DND-41 (cell line): ENCODE results near the gene ZNF827.

Experiments
- ATAC-seq: fragments of 200-7000 bp; cut with Tn5 transposase; 3 replicates; pipeline ENCODE4 v1.9.1; 2021; ENCODE audit warnings: low read depth; ENCODE audit not compliant: insufficient read depth
- DNase-seq: peaks from one replicate; pipeline ENCODE4 v3.0.0-alpha.2; 2020
- H2AFZ ChIP-seq: 2 replicates; pipeline ENCODE4 v1.6.0; 2012; ENCODE audit warnings: low read depth, low read length
- H3K27ac ChIP-seq: 2 replicates; pipeline ENCODE4 v1.5.1; 2012; ENCODE audit warnings: low read length, inconsistent platforms
- H3K27me3 ChIP-seq: fragments of 200-600 bp; sonication (generic); 2 replicates; pipeline ENCODE4 v1.6.0; 2012; ENCODE audit warnings: low read length, mild to moderate bottlenecking, inconsistent platforms; ENCODE audit not compliant: insufficient read depth, poor library complexity
- H3K36me3 ChIP-seq: 2 replicates; pipeline ENCODE4 v1.5.1; 2012; ENCODE audit warnings: low read length, inconsistent platforms; ENCODE audit not compliant: insufficient read depth
- H3K4me1 ChIP-seq: 2 replicates; pipeline ENCODE4 v1.5.1; 2012; ENCODE audit warnings: mild to moderate bottlenecking, low read length; ENCODE audit not compliant: insufficient read depth
- H3K4me2 ChIP-seq: 2 replicates; pipeline ENCODE4 v1.6.0; 2012; ENCODE audit warnings: mild to moderate bottlenecking, moderate library complexity, low read length, inconsistent platforms; ENCODE audit not compliant: insufficient read depth
- H3K4me3 ChIP-seq, 2 experiments: fragments of 200-600 bp in 1 of 2; shearing (Covaris generic) in 1 of 2; 2 replicates each; pipeline ENCODE4 v1.5.1; 2012 to 2016; ENCODE audit warnings: inconsistent platforms in 2 of 2, low read length in 2 of 2, mild to moderate bottlenecking in 2 of 2, low read depth in 1 of 2, moderate library complexity in 1 of 2
- H3K79me2 ChIP-seq: 2 replicates; pipeline ENCODE4 v1.6.0; 2012; ENCODE audit warnings: low read length, inconsistent platforms; ENCODE audit not compliant: insufficient read depth
- H3K9ac ChIP-seq: 2 replicates; pipeline ENCODE4 v1.6.0; 2012; ENCODE audit warnings: low read depth, mild to moderate bottlenecking, inconsistent platforms, low read length, moderate library complexity
- H3K9me3 ChIP-seq: 2 replicates; pipeline ENCODE4 v1.5.1; 2012; ENCODE audit warnings: low read length, moderate library complexity, mild to moderate bottlenecking, inconsistent platforms; ENCODE audit not compliant: insufficient read depth, severe bottlenecking
- H4K20me1 ChIP-seq: 2 replicates; pipeline ENCODE4 v1.6.0; 2012; ENCODE audit warnings: low read length; ENCODE audit not compliant: insufficient read depth
- EZH2 ChIP-seq: IDR thresholded peaks from 3 replicates; pipeline ENCODE4 v1.6.1; 2012; ENCODE audit warnings: borderline replicate concordance, low read depth, mild to moderate bottlenecking, moderate library complexity, low read length, inconsistent platforms; ENCODE audit not compliant: severe bottlenecking
- TF ChIP-seq, protein P1 (sequence below): IDR thresholded peaks from 2 replicates; pipeline ENCODE4 v1.5.1; 2012; ENCODE audit warnings: borderline replicate concordance, low read length, moderate library complexity, mild to moderate bottlenecking; ENCODE audit not compliant: poor library complexity, severe bottlenecking; ENCODE audit errors: extremely low read depth

The ZNF827 gene

DNA sequence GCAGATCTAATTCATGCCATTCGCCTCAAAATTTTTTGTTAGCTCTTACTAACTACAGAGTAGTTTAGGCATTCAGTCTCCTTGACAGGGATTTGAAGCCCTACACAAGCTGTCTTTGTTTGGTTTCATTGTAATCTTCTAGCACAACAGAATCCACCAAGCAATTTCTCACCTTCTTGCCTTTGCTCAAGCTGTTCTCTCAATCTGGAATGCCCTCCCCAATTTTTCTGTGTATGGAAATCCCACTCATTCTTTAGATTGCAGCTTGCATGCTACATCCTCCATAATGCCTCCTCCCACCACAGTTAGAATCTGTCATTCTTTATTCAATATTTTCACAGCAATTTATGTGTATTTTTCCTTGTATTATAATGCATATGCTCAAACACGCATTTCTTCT, 195.0 kb downstream of the ZNF827 start:
- Histone ChIP-seq H3K27ac (no peak overlapping the region), H3K9ac (no peak overlapping the region), H3K9me3 (no peaks in the 10 kb centered on the region), H3K4me3 (no peak overlapping the region), H3K4me2 (no peak overlapping the region), H3K79me2 (no peaks in the 10 kb centered on the region), H4K20me1 (no peaks in the 10 kb centered on the region), H3K36me3 (no peaks in the 10 kb centered on the region), H2AFZ (no peak overlapping the region), H3K27me3 (peaks cover 14% of the 10 kb centered on the region), H3K4me1 (no peaks in the 10 kb centered on the region)
- TF ChIP-seq EZH2 = no peak
- TF ChIP-seq, protein P1, sequence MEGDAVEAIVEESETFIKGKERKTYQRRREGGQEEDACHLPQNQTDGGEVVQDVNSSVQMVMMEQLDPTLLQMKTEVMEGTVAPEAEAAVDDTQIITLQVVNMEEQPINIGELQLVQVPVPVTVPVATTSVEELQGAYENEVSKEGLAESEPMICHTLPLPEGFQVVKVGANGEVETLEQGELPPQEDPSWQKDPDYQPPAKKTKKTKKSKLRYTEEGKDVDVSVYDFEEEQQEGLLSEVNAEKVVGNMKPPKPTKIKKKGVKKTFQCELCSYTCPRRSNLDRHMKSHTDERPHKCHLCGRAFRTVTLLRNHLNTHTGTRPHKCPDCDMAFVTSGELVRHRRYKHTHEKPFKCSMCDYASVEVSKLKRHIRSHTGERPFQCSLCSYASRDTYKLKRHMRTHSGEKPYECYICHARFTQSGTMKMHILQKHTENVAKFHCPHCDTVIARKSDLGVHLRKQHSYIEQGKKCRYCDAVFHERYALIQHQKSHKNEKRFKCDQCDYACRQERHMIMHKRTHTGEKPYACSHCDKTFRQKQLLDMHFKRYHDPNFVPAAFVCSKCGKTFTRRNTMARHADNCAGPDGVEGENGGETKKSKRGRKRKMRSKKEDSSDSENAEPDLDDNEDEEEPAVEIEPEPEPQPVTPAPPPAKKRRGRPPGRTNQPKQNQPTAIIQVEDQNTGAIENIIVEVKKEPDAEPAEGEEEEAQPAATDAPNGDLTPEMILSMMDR = no peak
- no peak for ATAC-seq
- DNase-seq = no peak

DNA sequence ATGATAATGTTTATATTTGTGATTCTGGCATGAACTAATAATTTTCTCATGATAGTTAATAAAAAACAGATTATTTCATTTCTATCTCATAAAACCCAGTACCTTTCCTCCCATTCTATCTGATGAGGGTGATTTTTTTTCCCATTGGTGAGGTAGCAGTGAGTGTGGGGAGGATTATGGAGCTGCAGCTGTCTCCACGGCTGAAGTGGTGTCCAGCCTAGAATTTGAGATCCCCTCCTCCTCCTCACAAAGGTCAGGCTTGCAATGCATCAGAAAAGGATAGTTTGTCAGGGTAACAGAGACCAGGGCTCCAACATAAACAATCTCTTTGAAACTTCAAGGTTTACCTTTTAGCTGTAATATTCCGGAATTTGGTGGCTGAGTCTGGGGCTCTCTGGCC, 197.8 kb downstream of the ZNF827 start:
- no peak overlapping the region for H3K4me2 ChIP-seq
- H2AFZ ChIP-seq = no peak overlapping the region

DNA sequence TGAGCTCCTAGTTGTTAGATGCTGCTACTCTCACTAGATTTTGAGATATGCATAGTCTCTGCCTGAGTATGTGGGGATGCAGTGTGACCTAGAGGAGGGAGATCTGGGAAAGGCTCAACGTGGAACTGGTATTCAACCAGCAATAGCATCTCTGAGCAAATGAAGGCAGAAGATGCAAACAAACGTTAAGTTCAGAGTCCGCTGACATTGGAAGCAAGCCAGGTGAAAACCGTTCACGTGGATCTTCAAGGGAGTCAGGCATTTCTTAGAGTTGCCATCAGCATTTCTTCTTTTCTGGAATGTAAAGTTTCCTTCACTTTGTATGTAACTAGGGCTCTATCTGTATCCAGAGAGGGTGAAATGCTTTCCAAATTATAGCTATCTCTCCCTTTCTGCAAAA, 198.8 kb downstream of the ZNF827 start:
- no peak overlapping the region for H2AFZ ChIP-seq
- H3K4me2 ChIP-seq = no peak overlapping the region
- no peak overlapping the region for H3K27ac ChIP-seq
- no peaks in the 10 kb centered on the region for H3K79me2 ChIP-seq
- no peak overlapping the region for H3K4me3 ChIP-seq
- no peak overlapping the region for H3K9ac ChIP-seq
- no peaks in the 10 kb centered on the region for H3K9me3 ChIP-seq
- peaks cover 11% of the 10 kb centered on the region for H3K27me3 ChIP-seq
- no peak for DNase-seq
- H3K4me1 ChIP-seq = no peaks in the 10 kb centered on the region
- ATAC-seq = no peak
- no peak for TF ChIP-seq EZH2
- TF ChIP-seq, protein P1 = no peak
- no peaks in the 10 kb centered on the region for H4K20me1 ChIP-seq
- H3K36me3 ChIP-seq = no peaks in the 10 kb centered on the region

More for the DNA sequence above, 197.8 kb downstream of the ZNF827 start:
- Histone ChIP-seq H3K27me3 (peaks cover 11% of the 10 kb centered on the region), H3K36me3 (no peaks in the 10 kb centered on the region), H4K20me1 (no peaks in the 10 kb centered on the region), H3K27ac (no peak overlapping the region), H3K9ac (no peak overlapping the region), H3K79me2 (no peaks in the 10 kb centered on the region), H3K9me3 (no peaks in the 10 kb centered on the region), H3K4me1 (no peaks in the 10 kb centered on the region), H3K4me3 (no peak overlapping the region)
- ATAC-seq (no peak), DNase-seq (no peak)
- TF ChIP-seq, protein P1 = no peak
- TF ChIP-seq EZH2 = no peak
